ENCODE results near the gene GRIN2A. TPM values are rescaled to one million over a fixed set of nuclear protein-coding genes. Genes with fewer than 3 reads are reported as not detected.

The GRIN2A gene
- total and polyA plus RNA-seq, 2 experiments from 2014 or later, result 0.42 to 5.5 TPM

DNA sequence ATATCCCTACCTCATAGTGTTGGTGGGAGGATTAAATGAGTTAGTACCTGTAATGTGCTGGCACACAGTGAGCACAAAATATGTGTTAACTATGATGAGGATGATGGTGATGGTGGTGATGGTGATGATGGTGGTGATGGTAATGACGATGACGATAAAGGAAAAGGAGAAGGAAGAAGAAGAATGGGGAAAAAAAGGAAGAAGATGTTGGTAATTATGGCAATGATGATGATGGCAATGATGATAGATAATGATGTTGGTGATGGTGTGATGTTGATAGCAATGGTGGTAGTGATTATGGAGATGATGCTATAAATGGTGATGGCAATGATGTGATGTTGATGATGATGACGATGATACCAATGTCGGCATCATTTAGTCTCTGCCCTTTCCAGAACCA, 270.2 kb downstream of the GRIN2A start:
- DNase-seq (ENCODE audit: low read depth in 1 of 2, low spot score in 1 of 2), result no peak
- Histone ChIP-seq H3K27me3 (no peaks in the 10 kb centered on the region), H3K4me1 (ENCODE audit: low read depth) (peaks cover 4% of the 10 kb centered on the region), H3K9me3 (ENCODE audit: low read depth) (no peaks in the 10 kb centered on the region), H3K27ac (no peak overlapping the region), H3K36me3 (no peaks in the 10 kb centered on the region), H3K4me3 (no peak overlapping the region)
- TF ChIP-seq, protein P1, sequence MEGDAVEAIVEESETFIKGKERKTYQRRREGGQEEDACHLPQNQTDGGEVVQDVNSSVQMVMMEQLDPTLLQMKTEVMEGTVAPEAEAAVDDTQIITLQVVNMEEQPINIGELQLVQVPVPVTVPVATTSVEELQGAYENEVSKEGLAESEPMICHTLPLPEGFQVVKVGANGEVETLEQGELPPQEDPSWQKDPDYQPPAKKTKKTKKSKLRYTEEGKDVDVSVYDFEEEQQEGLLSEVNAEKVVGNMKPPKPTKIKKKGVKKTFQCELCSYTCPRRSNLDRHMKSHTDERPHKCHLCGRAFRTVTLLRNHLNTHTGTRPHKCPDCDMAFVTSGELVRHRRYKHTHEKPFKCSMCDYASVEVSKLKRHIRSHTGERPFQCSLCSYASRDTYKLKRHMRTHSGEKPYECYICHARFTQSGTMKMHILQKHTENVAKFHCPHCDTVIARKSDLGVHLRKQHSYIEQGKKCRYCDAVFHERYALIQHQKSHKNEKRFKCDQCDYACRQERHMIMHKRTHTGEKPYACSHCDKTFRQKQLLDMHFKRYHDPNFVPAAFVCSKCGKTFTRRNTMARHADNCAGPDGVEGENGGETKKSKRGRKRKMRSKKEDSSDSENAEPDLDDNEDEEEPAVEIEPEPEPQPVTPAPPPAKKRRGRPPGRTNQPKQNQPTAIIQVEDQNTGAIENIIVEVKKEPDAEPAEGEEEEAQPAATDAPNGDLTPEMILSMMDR (IDR thresholded peaks at IDR 0.05; ENCODE audit: low read depth, low read length), result no peak

DNA sequence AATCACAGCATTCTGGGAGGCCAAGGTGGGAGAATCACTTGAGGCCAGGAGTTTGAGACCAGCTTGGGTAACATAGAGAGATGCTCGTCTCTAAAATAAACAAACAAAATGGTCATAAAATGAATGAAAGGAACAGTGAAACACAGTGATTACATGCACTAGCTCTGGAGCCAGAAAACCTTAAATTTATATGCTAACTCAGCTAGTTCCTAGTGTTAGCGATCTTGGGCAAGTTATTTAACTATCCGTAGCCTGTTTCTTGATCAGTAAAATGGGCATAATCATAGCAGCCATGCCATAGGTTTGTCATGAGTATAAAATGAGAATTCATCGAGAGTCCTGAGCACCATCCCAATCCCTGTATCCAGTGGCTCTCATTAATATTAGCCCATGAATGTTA, 271.0 kb downstream of the GRIN2A start:
- H3K36me3 ChIP-seq, result no peaks in the 10 kb centered on the region
- no peaks in the 10 kb centered on the region for H3K27me3 ChIP-seq
- H3K27ac ChIP-seq, result no peak overlapping the region
- H3K4me3 ChIP-seq, result no peak overlapping the region
- peaks cover 4% of the 10 kb centered on the region for H3K4me1 ChIP-seq (ENCODE audit: low read depth)
- no peaks in the 10 kb centered on the region for H3K9me3 ChIP-seq (ENCODE audit: low read depth)
- TF ChIP-seq, protein P1 (IDR thresholded peaks at IDR 0.05; ENCODE audit: low read depth, low read length), result no peak
- DNase-seq (ENCODE audit: low read depth in 1 of 2, low spot score in 1 of 2), result no peak

DNA sequence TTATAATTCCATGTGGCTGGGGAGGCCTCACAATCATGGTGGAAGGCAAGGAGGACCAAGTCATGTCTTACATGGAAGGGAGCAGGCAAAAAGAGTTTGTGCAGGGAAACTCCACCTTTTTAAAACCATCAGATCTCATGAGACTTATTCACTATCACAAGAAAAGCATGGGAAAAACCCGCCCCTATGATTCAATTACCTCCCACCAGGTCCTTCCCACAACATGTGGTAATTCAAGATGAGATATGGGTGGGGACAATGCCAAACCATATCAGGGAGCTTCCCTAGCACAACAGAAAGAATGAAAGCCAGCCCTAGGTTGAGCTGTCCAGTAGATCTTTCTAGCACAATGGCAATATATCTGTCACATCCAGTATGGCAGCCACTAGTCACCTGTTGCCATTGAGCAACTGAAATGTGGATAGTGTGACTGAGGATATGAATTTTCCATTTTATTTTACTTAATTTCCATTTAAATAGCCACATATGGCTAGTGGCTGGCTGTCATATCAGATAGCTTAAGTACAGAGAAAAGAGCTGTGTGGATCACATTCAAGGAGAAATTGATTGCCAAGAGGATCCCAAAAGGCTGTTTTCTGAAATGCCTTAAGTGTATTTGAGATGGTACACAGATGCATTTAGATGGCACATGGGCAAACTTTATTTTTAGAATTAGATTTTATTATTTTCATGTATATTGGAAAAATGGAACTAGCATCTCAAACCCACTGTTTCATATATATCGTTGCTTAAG, 273.0 kb downstream of the GRIN2A start:
- Histone ChIP-seq H3K4me3 (no peak overlapping the region), H3K27ac (no peak overlapping the region), H3K4me1 (ENCODE audit: low read depth) (peaks cover 4% of the 10 kb centered on the region), H3K27me3 (no peaks in the 10 kb centered on the region), H3K9me3 (ENCODE audit: low read depth) (no peaks in the 10 kb centered on the region), H3K36me3 (no peaks in the 10 kb centered on the region)
- DNase-seq (ENCODE audit: low read depth in 1 of 2, low spot score in 1 of 2), result no peak
- TF ChIP-seq, protein P1 (IDR thresholded peaks at IDR 0.05; ENCODE audit: low read depth, low read length), result no peak

DNA sequence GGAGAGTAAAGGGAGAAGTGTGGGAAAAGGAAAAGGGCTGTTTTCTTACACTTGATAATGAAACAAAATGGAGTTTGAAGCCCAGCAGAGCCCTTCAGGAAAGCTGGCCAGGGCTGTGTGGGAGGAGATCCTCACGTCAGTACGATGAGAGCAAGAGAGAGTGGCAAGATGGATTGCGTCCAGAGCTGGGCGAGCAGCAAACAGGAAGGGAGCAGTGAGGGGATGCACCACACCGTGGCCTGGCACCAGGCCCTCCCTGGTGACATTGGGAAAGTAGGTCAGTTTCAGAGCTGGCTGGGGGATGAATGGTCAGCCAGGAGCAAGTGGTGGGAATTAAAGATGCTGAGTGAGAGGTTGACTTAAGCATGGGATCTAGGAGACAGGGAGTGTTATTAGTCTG, 273.6 kb downstream of the GRIN2A start:
- no peak for DNase-seq (ENCODE audit: low read depth in 1 of 2, low spot score in 1 of 2)
- TF ChIP-seq, protein P1 (IDR thresholded peaks at IDR 0.05; ENCODE audit: low read depth, low read length), result no peak
- no peaks in the 10 kb centered on the region for H3K9me3 ChIP-seq (ENCODE audit: low read depth)

DNA sequence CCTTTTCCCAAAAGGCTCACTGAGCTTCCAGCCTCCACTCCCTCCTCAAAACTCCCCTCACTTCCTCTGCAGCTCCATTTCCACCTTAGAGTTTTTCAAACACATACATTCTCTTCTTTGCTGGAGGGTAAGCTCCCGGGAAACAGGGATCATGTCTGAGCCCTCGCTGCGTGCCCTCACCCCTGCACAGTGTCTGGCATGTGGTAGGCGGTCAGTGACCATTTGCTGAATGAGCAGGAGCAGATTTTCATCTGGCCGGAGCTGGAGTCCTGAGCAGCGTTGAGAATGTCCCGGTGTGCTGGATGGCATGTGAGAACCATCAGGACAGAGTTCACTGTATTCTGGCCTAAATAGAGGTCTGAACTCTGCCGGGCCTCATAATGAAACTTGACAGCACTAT, 274.5 kb downstream of the GRIN2A start:
- no peak for DNase-seq (ENCODE audit: low read depth in 1 of 2, low spot score in 1 of 2)
- H3K27me3 ChIP-seq, result no peaks in the 10 kb centered on the region
- TF ChIP-seq, protein P1 (IDR thresholded peaks at IDR 0.05; ENCODE audit: low read depth, low read length), result no peak
- no peaks in the 10 kb centered on the region for H3K9me3 ChIP-seq (ENCODE audit: low read depth)
- H3K36me3 ChIP-seq, result no peaks in the 10 kb centered on the region
- H3K4me1 ChIP-seq (ENCODE audit: low read depth), result no peaks in the 10 kb centered on the region
- H3K4me3 ChIP-seq, result no peak overlapping the region
- H3K27ac ChIP-seq, result no peak overlapping the region

More for the DNA sequence above, 273.6 kb downstream of the GRIN2A start:
- Histone ChIP-seq H3K4me1 (ENCODE audit: low read depth) (peaks cover 2% of the 10 kb centered on the region), H3K27me3 (no peaks in the 10 kb centered on the region), H3K4me3 (no peak overlapping the region), H3K36me3 (no peaks in the 10 kb centered on the region), H3K27ac (no peak overlapping the region)

Data from cardiac muscle cell (in vitro differentiated cells and primary cell).